Panc1 (cell line): ENCODE measurements around the gene FAM98B.

Experiments used
- CTCF ChIP-seq: fragments of 450-650 bp; IDR thresholded peaks from 2 replicates; pipeline ENCODE4 v1.5.1; 2017; ENCODE audit warnings: mild to moderate bottlenecking
- SIN3A ChIP-seq: IDR thresholded peaks from 2 replicates; pipeline ENCODE4 v1.6.1; 2012; ENCODE audit warnings: low read depth, mild to moderate bottlenecking, low read length, moderate library complexity, borderline replicate concordance; ENCODE audit not compliant: insufficient read depth

- TF ChIP-seq CTCF (no peak), SIN3A (no peak)
Measured at GRCh38 chr15:38499651-38500050, 45.7 kb downstream of the FAM98B start.
